K562 (cell line): ENCODE data around the gene F12. TPM values are rescaled to one million over a fixed set of nuclear protein-coding genes. Genes with fewer than 3 reads are reported as not detected.

Experiments
- BCL6 ChIP-seq: fragments of 250-450 bp; sonication (Bioruptor Pico); IDR thresholded peaks from 2 replicates; pipeline ENCODE4 v1.4.0; 2020
- CBX1 ChIP-seq: sonication (generic); IDR thresholded peaks from 2 replicates; pipeline ENCODE4 v1.6.1; 2016; ENCODE audit warnings: antibody characterized with exemption, low read depth, mild to moderate bottlenecking
- HDGF ChIP-seq: fragments of 450-650 bp; IDR thresholded peaks from 2 replicates; pipeline ENCODE4 v1.6.1; 2016
- MBD2 ChIP-seq: sonication (generic); IDR thresholded peaks from 2 replicates; pipeline ENCODE4 v1.6.1; 2016; ENCODE audit warnings: low read depth, borderline replicate concordance
- MYBL2 ChIP-seq, 2 experiments: fragments of 450-650 bp in 1 of 2; sonication (generic) in 1 of 2; formaldehyde crosslinking in 1 of 2; IDR thresholded peaks; 2 replicates each; pipeline versions ENCODE4 v1.6.1 to v1.8.1; 2017 to 2022; ENCODE audit warnings: borderline replicate concordance in 1 of 2, inconsistent platforms in 1 of 2, low read depth in 1 of 2, mild to moderate bottlenecking in 1 of 2, missing genetic modification reagents in 1 of 2, moderate library complexity in 1 of 2
- SAFB ChIP-seq: fragments of 200-400 bp; formaldehyde crosslinking; IDR thresholded peaks from 2 replicates; pipeline ENCODE4 v1.6.1; 2017; ENCODE audit warnings: low read depth, low read length, borderline replicate concordance
- TAF9B ChIP-seq: fragments of 450-650 bp; IDR thresholded peaks from 2 replicates; pipeline ENCODE4 v1.6.1; 2018; ENCODE audit warnings: mild to moderate bottlenecking; ENCODE audit not compliant: partially characterized antibody
- WHSC1 ChIP-seq: IDR thresholded peaks from one replicate; pipeline ENCODE4 v1.6.1; 2012; ENCODE audit warnings: low read length, control low read depth, inconsistent platforms
- ZNF76 ChIP-seq: fragments of 250-450 bp; sonication (Bioruptor Pico); IDR thresholded peaks from 2 replicates; pipeline ENCODE4 v1.4.0; 2020; ENCODE audit warnings: mild to moderate bottlenecking, moderate library complexity, borderline replicate concordance
- polyA plus RNA-seq, 8 experiments: library from polyadenylated mRNA; depleted of rRNA in 4 of 8; stranded (reverse) in 5 of 8; unstranded in 3 of 8; fragments of >200 nt; fragmentation: Nextera tagmentation in 2 of 8; fragmentation: Illumina TruSeq in 1 of 8; extraction: Ambion mirVana in 2 of 8; extraction: Trizol in 1 of 8; gene quantifications; 2 replicates each; pipeline versions ENCODE4 v1.2.1 to v1.2.3, GENCODE V29; 2011 to 2014; ENCODE audit warnings: inconsistent platforms in 1 of 8, missing spikeins in 1 of 8
- total RNA-seq, 7 experiments: library from RNA; depleted of rRNA in 6 of 7; stranded (reverse); fragments of >200 nt in 6 of 7; fragmentation: Illumina TruSeq in 2 of 7; extraction: Trizol in 2 of 7; gene quantifications; 2 replicates each; pipeline versions ENCODE4 v1.2.1 to v1.2.3, GENCODE V29; 2011 to 2021; ENCODE audit warnings: low replicate concordance in 1 of 7
- TF ChIP-seq, protein P1 (sequence below): sonication (generic); formaldehyde crosslinking; IDR thresholded peaks from 2 replicates; pipeline ENCODE4 v1.8.0; 2022; ENCODE audit warnings: missing genetic modification reagents, mild to moderate bottlenecking, borderline replicate concordance
- TF ChIP-seq, protein P2 (sequence below), 3 experiments: IDR thresholded peaks in 2 of 3; conservative IDR thresholded peaks in 1 of 3; 2 replicates each; pipeline ENCODE4 v1.5.1; 2011 to 2012; ENCODE audit warnings: low read length in 3 of 3, mild to moderate bottlenecking in 3 of 3, control low read depth in 2 of 3, improper control_type of control experiment in 1 of 3, inconsistent platforms in 1 of 3, low read depth in 1 of 3, mixed read lengths in 1 of 3, moderate library complexity in 1 of 3; ENCODE audit not compliant: insufficient read depth in 2 of 3
- TF ChIP-seq, protein P3 (sequence below): sonication (generic); formaldehyde crosslinking; IDR thresholded peaks from 2 replicates; pipeline ENCODE4 v1.5.0; 2020; ENCODE audit warnings: missing genetic modification reagents
- TF ChIP-seq, protein P4 (sequence below): sonication (generic); formaldehyde crosslinking; IDR thresholded peaks from 2 replicates; pipeline ENCODE4 v1.8.1; 2023; ENCODE audit warnings: mild to moderate bottlenecking, missing genetic modification reagents
- TF ChIP-seq, protein P5 (sequence below): IDR thresholded peaks from 2 replicates; pipeline ENCODE4 v1.6.1; 2016; ENCODE audit warnings: missing genetic modification characterization, missing compliant biosample characterization
- TF ChIP-seq, protein P6 (sequence below): fragments of 450-650 bp; IDR thresholded peaks from 2 replicates; pipeline ENCODE4 v1.6.1; 2016; ENCODE audit warnings: antibody characterized with exemption

The F12 gene
- total and polyA plus RNA-seq, 9 of the 15 experiments (the other 6 are each of a cell fraction or from before 2014, with no cell fraction given), result 0.59 to 18.3 (median 3.6) TPM

DNA sequence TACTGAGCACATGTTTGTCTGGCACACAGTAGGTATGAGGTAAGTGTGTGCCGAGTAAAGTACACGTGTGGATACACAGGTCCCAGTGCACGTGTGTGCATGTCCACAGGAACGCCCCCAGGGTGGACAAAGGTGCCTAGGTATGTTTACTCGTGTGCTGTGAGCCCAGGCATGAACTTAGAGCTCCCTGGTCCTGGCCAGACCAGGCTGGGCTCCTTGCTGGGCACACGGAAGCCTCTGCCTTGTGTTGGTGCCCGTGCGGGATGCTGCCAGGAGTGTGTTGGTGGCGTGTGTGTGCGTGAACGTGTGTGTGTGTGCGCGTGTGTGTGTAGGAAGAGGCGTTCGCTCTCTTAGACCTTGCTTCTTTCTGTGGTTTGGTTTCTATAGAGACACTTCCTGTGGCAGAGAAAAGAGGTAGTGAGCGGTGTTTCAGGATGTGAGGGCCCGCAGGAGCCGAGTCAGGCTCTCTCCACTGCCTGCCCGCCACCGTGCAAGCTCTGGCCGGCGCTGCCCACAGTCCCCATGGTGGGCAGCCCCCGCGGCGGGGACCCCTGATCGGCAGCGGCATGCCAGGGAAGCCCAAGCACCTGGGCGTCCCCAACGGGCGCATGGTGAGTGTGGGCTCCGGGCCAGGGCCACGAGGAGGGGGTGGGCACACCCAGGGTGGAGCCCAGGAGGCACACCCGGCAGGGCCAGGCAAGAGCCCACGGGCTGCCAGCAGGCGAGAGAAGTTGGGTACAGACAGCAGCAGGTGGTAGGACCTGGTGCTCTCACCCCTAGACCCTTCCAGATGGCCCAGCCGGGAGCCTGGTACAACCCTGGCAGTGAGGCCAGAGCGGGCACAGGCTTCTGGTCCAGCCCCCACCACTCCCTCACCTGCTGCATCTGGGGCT is 51.7 kb downstream of the F12 start, which contains the start of gene RGS14 (continued):
- TF ChIP-seq, protein P1, sequence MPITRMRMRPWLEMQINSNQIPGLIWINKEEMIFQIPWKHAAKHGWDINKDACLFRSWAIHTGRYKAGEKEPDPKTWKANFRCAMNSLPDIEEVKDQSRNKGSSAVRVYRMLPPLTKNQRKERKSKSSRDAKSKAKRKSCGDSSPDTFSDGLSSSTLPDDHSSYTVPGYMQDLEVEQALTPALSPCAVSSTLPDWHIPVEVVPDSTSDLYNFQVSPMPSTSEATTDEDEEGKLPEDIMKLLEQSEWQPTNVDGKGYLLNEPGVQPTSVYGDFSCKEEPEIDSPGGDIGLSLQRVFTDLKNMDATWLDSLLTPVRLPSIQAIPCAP (CRISPR knock-in tag), result no peak
- TF ChIP-seq BCL6 (CRISPR knock-in tag) (no peak), TAF9B (no peak), WHSC1 (no peak), CBX1 (0 out of 2 replicates have a peak, but pooled peaks have one; percentile 29), MBD2 (no peak), SAFB (no peak), HDGF (no peak), MYBL2 (IDR thresholded peaks at IDR 0.05; ENCODE audit: low read depth) (no peak), MYBL2 (CRISPR knock-in tag; IDR thresholded peaks at IDR 0.05; ENCODE audit: borderline replicate concordance) (no peak), ZNF76 (CRISPR knock-in tag) (no peak)
- TF ChIP-seq, protein P2, sequence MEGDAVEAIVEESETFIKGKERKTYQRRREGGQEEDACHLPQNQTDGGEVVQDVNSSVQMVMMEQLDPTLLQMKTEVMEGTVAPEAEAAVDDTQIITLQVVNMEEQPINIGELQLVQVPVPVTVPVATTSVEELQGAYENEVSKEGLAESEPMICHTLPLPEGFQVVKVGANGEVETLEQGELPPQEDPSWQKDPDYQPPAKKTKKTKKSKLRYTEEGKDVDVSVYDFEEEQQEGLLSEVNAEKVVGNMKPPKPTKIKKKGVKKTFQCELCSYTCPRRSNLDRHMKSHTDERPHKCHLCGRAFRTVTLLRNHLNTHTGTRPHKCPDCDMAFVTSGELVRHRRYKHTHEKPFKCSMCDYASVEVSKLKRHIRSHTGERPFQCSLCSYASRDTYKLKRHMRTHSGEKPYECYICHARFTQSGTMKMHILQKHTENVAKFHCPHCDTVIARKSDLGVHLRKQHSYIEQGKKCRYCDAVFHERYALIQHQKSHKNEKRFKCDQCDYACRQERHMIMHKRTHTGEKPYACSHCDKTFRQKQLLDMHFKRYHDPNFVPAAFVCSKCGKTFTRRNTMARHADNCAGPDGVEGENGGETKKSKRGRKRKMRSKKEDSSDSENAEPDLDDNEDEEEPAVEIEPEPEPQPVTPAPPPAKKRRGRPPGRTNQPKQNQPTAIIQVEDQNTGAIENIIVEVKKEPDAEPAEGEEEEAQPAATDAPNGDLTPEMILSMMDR (IDR thresholded peaks at IDR 0.05 in 2 of 3, conservative IDR thresholded peaks at IDR 0.05 in 1 of 3; ENCODE audit: insufficient read depth in 2 of 3, low read depth in 1 of 3, low read length in 3 of 3), result no peak
- TF ChIP-seq, protein P3, sequence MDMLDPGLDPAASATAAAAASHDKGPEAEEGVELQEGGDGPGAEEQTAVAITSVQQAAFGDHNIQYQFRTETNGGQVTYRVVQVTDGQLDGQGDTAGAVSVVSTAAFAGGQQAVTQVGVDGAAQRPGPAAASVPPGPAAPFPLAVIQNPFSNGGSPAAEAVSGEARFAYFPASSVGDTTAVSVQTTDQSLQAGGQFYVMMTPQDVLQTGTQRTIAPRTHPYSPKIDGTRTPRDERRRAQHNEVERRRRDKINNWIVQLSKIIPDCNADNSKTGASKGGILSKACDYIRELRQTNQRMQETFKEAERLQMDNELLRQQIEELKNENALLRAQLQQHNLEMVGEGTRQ (CRISPR knock-in tag), result no peak
- TF ChIP-seq, protein P4, sequence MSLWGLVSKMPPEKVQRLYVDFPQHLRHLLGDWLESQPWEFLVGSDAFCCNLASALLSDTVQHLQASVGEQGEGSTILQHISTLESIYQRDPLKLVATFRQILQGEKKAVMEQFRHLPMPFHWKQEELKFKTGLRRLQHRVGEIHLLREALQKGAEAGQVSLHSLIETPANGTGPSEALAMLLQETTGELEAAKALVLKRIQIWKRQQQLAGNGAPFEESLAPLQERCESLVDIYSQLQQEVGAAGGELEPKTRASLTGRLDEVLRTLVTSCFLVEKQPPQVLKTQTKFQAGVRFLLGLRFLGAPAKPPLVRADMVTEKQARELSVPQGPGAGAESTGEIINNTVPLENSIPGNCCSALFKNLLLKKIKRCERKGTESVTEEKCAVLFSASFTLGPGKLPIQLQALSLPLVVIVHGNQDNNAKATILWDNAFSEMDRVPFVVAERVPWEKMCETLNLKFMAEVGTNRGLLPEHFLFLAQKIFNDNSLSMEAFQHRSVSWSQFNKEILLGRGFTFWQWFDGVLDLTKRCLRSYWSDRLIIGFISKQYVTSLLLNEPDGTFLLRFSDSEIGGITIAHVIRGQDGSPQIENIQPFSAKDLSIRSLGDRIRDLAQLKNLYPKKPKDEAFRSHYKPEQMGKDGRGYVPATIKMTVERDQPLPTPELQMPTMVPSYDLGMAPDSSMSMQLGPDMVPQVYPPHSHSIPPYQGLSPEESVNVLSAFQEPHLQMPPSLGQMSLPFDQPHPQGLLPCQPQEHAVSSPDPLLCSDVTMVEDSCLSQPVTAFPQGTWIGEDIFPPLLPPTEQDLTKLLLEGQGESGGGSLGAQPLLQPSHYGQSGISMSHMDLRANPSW (CRISPR knock-in tag), result no peak
- TF ChIP-seq, protein P5, sequence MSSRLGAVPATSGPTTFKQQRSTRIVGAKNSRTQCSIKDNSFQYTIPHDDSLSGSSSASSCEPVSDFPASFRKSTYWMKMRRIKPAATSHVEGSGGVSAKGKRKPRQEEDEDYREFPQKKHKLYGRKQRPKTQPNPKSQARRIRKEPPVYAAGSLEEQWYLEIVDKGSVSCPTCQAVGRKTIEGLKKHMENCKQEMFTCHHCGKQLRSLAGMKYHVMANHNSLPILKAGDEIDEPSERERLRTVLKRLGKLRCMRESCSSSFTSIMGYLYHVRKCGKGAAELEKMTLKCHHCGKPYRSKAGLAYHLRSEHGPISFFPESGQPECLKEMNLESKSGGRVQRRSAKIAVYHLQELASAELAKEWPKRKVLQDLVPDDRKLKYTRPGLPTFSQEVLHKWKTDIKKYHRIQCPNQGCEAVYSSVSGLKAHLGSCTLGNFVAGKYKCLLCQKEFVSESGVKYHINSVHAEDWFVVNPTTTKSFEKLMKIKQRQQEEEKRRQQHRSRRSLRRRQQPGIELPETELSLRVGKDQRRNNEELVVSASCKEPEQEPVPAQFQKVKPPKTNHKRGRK (tag), result no peak
- TF ChIP-seq, protein P6, sequence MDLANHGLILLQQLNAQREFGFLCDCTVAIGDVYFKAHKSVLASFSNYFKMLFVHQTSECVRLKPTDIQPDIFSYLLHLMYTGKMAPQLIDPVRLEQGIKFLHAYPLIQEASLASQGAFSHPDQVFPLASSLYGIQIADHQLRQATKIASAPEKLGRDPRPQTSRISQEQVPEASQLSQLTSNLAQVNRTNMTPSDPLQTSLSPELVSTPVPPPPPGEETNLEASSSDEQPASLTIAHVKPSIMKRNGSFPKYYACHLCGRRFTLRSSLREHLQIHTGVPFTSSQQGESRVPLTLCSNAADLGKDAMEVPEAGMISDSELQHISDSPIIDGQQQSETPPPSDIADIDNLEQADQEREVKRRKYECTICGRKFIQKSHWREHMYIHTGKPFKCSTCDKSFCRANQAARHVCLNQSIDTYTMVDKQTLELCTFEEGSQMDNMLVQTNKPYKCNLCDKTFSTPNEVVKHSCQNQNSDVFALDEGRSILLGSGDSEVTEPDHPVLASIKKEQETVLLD, result no peak
